Neural crest cell (in vitro differentiated cells): ENCODE data around the gene CFAP97D2. TPM values are rescaled to one million over a fixed set of nuclear protein-coding genes. Genes with fewer than 3 reads are reported as not detected.
"Not testable (repeated sequence)": the region's sequence is repeated elsewhere in the genome, so short reads cannot be mapped to it uniquely, and the experiment has no call there.

Experiments
- DNase-seq: peaks from one replicate; pipeline ENCODE4 v3.0.0; 2021; ENCODE audit warnings: low read depth, mixed read lengths, low spot score
- H3K27ac Mint-ChIP-seq: one replicate; pipeline ENCODE4 v1.8.0; 2021; ENCODE audit warnings: mild to moderate bottlenecking, mixed read lengths; ENCODE audit not compliant: unreplicated experiment
- H3K27me3 Mint-ChIP-seq: 2 replicates; pipeline ENCODE4 v1.8.0; 2021; ENCODE audit warnings: low read depth, mild to moderate bottlenecking, mixed read lengths
- H3K36me3 Mint-ChIP-seq: 2 replicates; pipeline ENCODE4 v1.8.0; 2021; ENCODE audit warnings: low read depth, mild to moderate bottlenecking, mixed read lengths
- H3K4me1 Mint-ChIP-seq: 2 replicates; pipeline ENCODE4 v1.8.0; 2021; ENCODE audit warnings: mixed read lengths
- H3K4me3 Mint-ChIP-seq: one replicate; pipeline ENCODE4 v1.8.0; 2021; ENCODE audit warnings: mild to moderate bottlenecking, mixed read lengths
- H3K9me3 Mint-ChIP-seq: 2 replicates; pipeline ENCODE4 v1.8.0; 2021; ENCODE audit warnings: mixed read lengths
- CTCF ChIP-seq: fragments of 200-600 bp; sonication (generic); conservative IDR thresholded peaks from 2 replicates; pipeline ENCODE4 v1.5.0; 2021; ENCODE audit warnings: antibody characterized with exemption, mild to moderate bottlenecking
- total RNA-seq: library from RNA; stranded (reverse); gene quantifications from 2 replicates; pipeline ENCODE4 v1.2.1, GENCODE V29; 2021

The CFAP97D2 gene
- total RNA-seq, 1 donor from 2014 or later, result not detected

- Mint-ChIP-seq H3K4me1 (peaks cover 9% of the 10 kb centered on the region), H3K27ac (no peak overlapping the region), H3K9me3 (no peaks in the 10 kb centered on the region), H3K36me3 (no peaks in the 10 kb centered on the region), H3K4me3 (no peak overlapping the region), H3K27me3 (no peaks in the 10 kb centered on the region)
- TF ChIP-seq CTCF, result no peak
- DNase-seq, result no peak
Measured at GRCh38 chr13:114146173-114146572, 32.9 kb upstream of the CFAP97D2 start.

- H3K4me3 Mint-ChIP-seq, result no peak overlapping the region
- DNase-seq, result no peak
- H3K36me3 Mint-ChIP-seq, result no peaks in the 10 kb centered on the region
- no peaks in the 10 kb centered on the region for H3K9me3 Mint-ChIP-seq
- TF ChIP-seq CTCF, result no peak
- no peak overlapping the region for H3K27ac Mint-ChIP-seq
- H3K27me3 Mint-ChIP-seq, result no peaks in the 10 kb centered on the region
- H3K4me1 Mint-ChIP-seq, result peaks cover 13% of the 10 kb centered on the region
Measured at GRCh38 chr13:114146629-114147028, 32.4 kb upstream of the CFAP97D2 start.

- H3K4me3 Mint-ChIP-seq, result no peak overlapping the region
- no peaks in the 10 kb centered on the region for H3K36me3 Mint-ChIP-seq
- H3K4me1 Mint-ChIP-seq, result peaks cover 26% of the 10 kb centered on the region
- H3K9me3 Mint-ChIP-seq, result no peaks in the 10 kb centered on the region
- H3K27ac Mint-ChIP-seq, result no peak overlapping the region
- TF ChIP-seq CTCF, result no peak
- no peak for DNase-seq
- H3K27me3 Mint-ChIP-seq, result no peaks in the 10 kb centered on the region
Measured at GRCh38 chr13:114147803-114148520, 31.1 kb upstream of the CFAP97D2 start.

- no peak overlapping the region for H3K4me3 Mint-ChIP-seq
- peaks cover 2% of the 10 kb centered on the region for H3K9me3 Mint-ChIP-seq
- H3K27ac Mint-ChIP-seq, result no peak overlapping the region
- H3K27me3 Mint-ChIP-seq, result no peaks in the 10 kb centered on the region
- H3K36me3 Mint-ChIP-seq, result peaks cover 2% of the 10 kb centered on the region
- TF ChIP-seq CTCF, result no peak
- no peak for DNase-seq
- H3K4me1 Mint-ChIP-seq, result peaks cover 31% of the 10 kb centered on the region
Measured at GRCh38 chr13:114148521-114148855, 30.6 kb upstream of the CFAP97D2 start.

GRCh38 chr13:114148886-114149285 is 30.2 kb upstream of the CFAP97D2 start:
- not testable (repeated sequence) for H3K27me3 Mint-ChIP-seq, H3K9me3 Mint-ChIP-seq, H3K27ac Mint-ChIP-seq, H3K36me3 Mint-ChIP-seq, DNase-seq, H3K4me3 Mint-ChIP-seq
- H3K4me1 Mint-ChIP-seq, result peaks cover 32% of the 10 kb centered on the region

- TF ChIP-seq CTCF, result no peak
- DNase-seq, result no peak
- peaks cover 7% of the 10 kb centered on the region for H3K9me3 Mint-ChIP-seq
- H3K36me3 Mint-ChIP-seq, result peaks cover 5% of the 10 kb centered on the region
- H3K27me3 Mint-ChIP-seq, result no peaks in the 10 kb centered on the region
- H3K4me1 Mint-ChIP-seq, result peaks cover 34% of the 10 kb centered on the region
- no peak overlapping the region for H3K27ac Mint-ChIP-seq
- H3K4me3 Mint-ChIP-seq, result no peak overlapping the region
Measured at GRCh38 chr13:114149774-114150740, 29.0 kb upstream of the CFAP97D2 start.
